Cerebellar nuclear complex (tissue), 1 donor: ENCODE data around the gene WSCD2.
A peak's percentile ranks its signal among the peaks of the same experiment; 100 is the strongest.

ENCODE experiments used
- DNase-seq, 2 experiments: peaks; one replicate each; lab custom pipeline; 2025; lab: John Stamatoyannopoulos, UW

Gene WSCD2

GRCh38 chr12:108128221-108129016 is 669 bp upstream of the WSCD2 start:
- DNase-seq, result no peak

DNA sequence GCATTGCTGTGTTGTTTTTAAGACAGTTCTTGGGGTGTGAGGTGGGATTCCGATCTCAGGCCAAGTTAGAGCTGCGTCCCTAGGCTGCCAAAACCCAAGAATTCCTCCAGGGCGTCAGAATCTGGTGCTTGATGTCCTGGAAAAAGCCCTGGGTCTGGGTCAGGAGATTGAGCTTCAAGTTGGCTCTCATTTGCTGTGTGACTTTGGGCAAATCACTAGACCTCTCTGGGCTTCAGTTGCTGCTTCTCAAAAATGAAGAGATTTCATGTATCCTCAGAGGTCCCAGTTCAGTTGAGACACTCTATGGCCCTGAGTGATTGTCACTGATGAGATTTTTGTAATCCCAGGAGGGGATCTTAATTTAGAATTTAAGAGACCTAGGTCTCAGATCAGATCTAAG is 1.9 kb downstream of the WSCD2 start:
- no peak for DNase-seq

DNA sequence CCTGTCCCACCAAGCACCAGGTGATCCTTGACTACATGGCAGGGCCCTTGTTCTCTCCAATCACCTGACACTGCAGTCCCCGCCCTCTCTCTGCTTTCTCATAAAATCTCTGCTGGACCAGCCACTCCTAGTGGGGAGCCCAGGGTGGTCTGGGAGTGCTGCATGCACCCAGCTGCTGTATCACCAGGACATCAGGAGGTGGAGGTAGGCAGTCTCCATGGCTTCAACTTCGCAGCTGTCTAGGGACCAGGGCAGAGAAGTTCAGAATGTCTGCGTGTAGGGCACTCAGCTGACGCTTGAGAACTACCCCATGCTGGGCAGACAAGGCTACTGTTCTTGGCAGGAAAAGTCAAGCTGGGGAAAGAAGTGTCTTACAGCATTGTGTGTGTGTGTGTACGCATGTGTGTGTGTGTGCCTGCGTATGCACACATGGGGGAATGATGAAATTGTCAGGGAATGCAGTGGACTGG is 2.6 kb downstream of the WSCD2 start:
- DNase-seq, result no peak

GRCh38 chr12:108133482-108133881 is 4.4 kb downstream of the WSCD2 start:
- peak in 1 of 2 experiments; percentile 51 for DNase-seq

DNA sequence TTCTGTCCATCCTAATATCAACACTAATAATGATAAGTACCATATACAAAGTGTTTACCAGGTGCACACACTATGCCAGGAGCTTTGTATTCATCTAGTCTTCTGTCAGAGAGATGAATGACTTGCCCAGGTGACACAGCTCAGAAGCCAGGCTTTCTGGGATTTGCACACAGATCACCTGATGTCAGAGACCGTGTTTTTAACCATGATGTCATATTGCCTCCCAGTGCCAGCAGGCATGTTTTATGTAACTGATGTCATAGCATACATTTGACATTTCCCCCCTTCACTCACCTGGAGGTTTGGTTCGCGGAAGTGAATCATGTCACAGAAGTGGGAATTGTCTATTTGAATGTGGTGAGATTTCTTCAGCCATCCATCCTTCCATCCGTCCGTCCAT is 5.7 kb downstream of the WSCD2 start:
- DNase-seq, result no peak

DNA sequence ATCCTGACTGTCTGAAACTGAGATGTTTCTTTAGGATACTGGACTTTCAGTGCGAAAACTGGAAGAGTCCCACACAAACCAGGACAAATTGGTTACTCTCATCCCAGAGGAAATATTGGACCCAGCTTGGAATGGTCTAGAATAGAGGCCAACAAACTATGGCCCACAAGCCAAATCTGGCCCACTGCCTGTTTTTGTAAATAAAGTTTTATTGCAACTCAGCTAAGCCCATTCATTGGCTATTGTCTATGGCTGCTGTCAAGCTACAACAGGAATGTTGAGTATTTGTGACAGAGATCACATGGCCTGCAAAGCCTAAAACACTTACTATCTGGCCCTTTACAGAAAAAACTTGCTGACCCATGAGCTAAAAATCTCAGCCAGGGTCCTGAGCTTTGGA is 6.5 kb downstream of the WSCD2 start:
- no peak for DNase-seq

- no peak for DNase-seq
These were observed 7.6 kb downstream of the WSCD2 start for GRCh38 chr12:108136697-108137096.

GRCh38 chr12:108139454-108139853 is 10.4 kb downstream of the WSCD2 start:
- DNase-seq, result no peak

- DNase-seq, result no peak
These were observed 11.4 kb downstream of the WSCD2 start for GRCh38 chr12:108140501-108140900.

DNA sequence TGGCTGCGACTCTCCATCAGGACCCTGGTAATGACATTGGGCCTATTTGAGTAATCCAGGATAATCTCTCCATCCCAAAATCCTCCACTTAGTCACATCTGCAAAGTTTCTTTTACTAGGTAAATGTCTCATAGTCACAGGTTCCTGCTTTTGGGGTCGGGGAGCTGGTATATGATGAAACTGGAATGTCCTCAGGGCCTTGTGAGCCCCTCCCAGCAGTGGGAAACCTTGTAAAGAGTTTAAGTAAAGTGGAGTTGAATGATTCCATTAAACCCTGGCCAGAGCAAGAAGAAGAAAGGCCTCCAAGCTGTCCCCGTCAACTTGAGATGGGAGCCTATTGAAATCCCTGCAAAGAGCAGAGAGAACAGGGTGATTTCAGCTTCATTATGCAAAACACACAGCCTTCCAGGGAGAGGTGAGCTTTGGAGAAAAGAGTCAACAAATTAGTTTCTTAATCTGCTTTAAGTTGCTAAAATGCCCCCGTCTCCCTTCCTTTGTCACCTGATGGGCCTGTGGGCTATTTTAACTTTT is 12.6 kb downstream of the WSCD2 start:
- DNase-seq, result no peak

DNA sequence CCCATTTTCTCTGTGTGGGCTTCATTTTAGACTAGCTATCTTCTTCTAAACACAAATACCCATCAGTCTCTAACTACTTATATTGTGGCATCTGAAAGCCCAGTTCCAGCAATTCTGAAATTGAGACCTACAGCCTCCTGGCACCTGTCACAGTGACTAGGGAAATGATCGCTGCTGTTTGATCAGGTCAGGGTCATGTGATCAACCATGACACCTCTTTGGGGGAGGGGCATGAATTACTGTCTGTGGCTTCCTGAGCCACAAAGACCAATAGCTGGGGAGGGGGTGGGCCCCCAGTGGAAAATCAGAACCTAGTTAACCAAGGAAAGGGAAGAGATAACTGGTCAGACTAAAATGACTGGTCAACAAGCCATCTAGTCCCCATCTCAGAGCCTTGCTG is 14.1 kb downstream of the WSCD2 start:
- no peak for DNase-seq

DNA sequence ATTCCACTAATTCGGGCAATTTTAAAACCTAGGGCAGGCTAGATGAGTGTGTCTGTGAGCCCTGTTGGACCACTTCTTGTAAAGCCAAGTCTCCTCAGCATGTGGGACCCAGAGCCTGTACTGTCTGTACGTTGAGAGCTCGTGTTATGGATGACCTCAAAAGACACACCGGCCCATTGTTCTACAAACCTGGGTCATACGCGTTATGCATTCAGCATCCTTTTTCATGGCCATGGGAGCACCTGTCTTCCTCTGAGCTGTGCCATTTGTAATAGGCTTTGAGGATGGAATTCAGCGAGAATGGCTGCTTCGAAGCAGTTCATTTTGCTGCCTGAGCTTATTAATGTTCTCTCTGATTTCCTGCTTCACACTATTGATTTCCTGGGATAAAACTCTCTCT is 15.0 kb downstream of the WSCD2 start:
- DNase-seq, result no peak

- DNase-seq, result no peak
These were observed 15.9 kb downstream of the WSCD2 start for GRCh38 chr12:108145011-108145410.

- peak in 1 of 2 experiments; percentile 20 for DNase-seq
These were observed 17.2 kb downstream of the WSCD2 start for GRCh38 chr12:108146035-108146893.

DNA sequence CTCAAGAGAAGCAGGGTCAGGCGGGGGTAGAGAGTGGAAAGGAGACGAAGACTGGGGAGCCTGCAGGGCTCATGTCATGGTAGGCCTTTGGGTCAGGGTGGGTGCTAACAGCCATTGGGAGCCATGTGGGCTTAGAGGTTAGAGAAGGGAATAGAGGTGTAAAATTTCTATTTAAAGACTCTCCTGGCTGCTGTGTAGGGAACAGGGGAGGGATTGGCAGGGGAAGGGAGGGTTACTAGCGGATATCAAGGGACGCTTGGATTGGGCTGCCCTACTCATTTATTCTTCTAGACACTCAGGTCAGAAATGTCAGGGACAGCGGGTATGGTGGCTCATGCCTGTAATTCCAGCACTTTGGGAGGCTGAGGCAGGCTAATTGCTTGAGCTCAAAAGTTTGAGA is 18.2 kb downstream of the WSCD2 start:
- DNase-seq, result no peak

GRCh38 chr12:108148521-108149074 is 19.5 kb downstream of the WSCD2 start:
- DNase-seq, result no peak

- DNase-seq, result peak in 1 of 2 experiments; percentile 12
These were observed 21.3 kb downstream of the WSCD2 start for GRCh38 chr12:108150436-108150835.

GRCh38 chr12:108151533-108152169 is 22.6 kb downstream of the WSCD2 start:
- no peak for DNase-seq

GRCh38 chr12:108152170-108152538 is 23.1 kb downstream of the WSCD2 start:
- DNase-seq, result no peak

DNA sequence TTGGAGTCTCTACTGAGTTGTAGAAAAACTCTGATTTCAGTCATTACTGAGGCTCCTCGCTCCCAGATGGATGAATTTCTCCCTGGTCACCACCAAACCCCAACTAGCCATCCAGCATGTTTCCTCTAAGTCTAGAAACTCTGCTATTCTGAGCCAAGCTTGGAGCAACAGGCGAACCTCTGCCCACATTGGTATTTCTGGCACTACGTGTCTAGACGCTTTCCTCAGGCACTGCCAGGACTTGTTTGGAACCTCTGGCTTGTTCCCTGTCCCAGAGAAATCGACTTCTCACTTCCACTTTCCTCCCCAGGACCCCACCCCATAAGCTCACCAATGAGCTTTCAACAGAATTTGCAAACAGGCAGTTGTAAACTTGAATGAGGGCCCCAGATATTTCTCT is 27.6 kb downstream of the WSCD2 start:
- DNase-seq, result no peak

DNA sequence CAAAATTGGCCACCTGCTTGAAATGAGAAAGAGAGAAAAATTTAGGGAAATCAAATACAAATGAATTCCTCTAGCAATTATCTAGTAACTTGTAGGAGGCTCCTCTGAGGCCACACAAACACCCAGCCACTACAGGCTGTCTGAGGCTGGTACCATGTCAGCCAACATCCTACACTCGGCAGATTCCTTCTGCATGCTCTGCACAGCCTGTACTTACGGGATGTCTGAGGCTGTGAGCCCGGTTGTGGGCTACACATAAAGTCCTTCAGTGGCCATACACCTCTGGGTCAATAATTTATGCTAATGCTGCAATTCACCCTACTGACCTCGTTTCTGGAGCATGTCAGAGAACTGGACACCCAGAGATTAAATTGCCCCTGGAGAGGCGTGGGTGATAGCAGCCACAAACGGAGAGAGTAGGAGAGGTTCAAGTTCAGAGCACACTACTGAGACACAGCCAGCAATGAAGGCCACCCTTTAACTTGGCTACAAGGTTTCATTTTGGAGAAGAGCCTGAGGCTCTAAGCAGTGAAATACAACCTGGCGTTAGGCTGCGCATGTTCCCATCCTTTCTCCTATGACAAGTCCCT is 28.9 kb downstream of the WSCD2 start:
- no peak for DNase-seq

GRCh38 chr12:108162207-108162606 is 33.1 kb downstream of the WSCD2 start:
- no peak for DNase-seq
